AG04450 (cell line): ENCODE data around the gene MED13L. TPM values are rescaled to one million over a fixed set of nuclear protein-coding genes. Genes with fewer than 3 reads are reported as not detected.

Source experiments
- CTCF ChIA-PET: fragments of 300-600, 350-600 bp; formaldehyde crosslinking; extraction: SDS; loops from one replicate; lab custom pipeline; 2022; ENCODE audit warnings: antibody characterized with exemption, inconsistent platforms; lab: Charles Lee
- POLR2A ChIA-PET: fragments of 350-600 bp; formaldehyde crosslinking; extraction: SDS; loops from one replicate; lab custom pipeline; 2021; ENCODE audit warnings: antibody characterized with exemption, inconsistent platforms; lab: Yijun Ruan, JAX
- DNase-seq: peaks from one replicate; pipeline ENCODE4 v3.0.0-alpha.2; 2011; ENCODE audit warnings: low read depth, low spot score
- H3K27ac ChIP-seq: one replicate; pipeline ENCODE4 v1.5.1; 2012; ENCODE audit warnings: low read depth, low read length, control low read depth
- H3K27me3 ChIP-seq: one replicate; pipeline ENCODE4 v1.6.0; 2012; ENCODE audit warnings: low read length; ENCODE audit not compliant: control insufficient read depth, insufficient read depth
- H3K4me3 ChIP-seq: 2 replicates; pipeline ENCODE4 v1.5.1; 2011; ENCODE audit warnings: mild to moderate bottlenecking, low read depth, low read length, control low read depth
- H3K9me3 ChIP-seq: 2 replicates; pipeline ENCODE4 v1.5.1; 2012; ENCODE audit warnings: low read length; ENCODE audit not compliant: control insufficient read depth, insufficient read depth
- CTCF ChIP-seq: IDR thresholded peaks from 2 replicates; pipeline ENCODE4 v1.5.1; 2011; ENCODE audit warnings: low read depth, low read length, control low read depth, inconsistent platforms
- polyA plus RNA-seq: library from polyadenylated mRNA; depleted of rRNA; stranded (reverse); fragments of >200 nt; gene quantifications from 2 replicates; pipeline ENCODE4 v1.2.3, GENCODE V29; 2011

Gene MED13L
- polyA plus RNA-seq, 1 experiment: 56.2 TPM

- CTCF ChIA-PET: interaction anchor here (0.6 to 1.0 kb wide), 2 partner anchors 132 to 275 kb away, joined by 3 to 4 read pairs; no protein-coding TSS in a partner anchor
Observed at GRCh38 chr12:116274551-116275375, 2.7 kb downstream of the MED13L start.

GRCh38 chr12:116273813-116274550 lies 3.5 kb downstream of the MED13L start:
- DNase-seq: no peak
- H3K27me3 ChIP-seq: no peaks in the 10 kb centered on the region
- no peak; the same call in 1 of the 2 replicates for TF ChIP-seq CTCF
- ChIA-PET CTCF (interaction anchor here (0.6 kb wide), 1 partner anchor 131 kb away, joined by 3 read pairs; no protein-coding TSS in a partner anchor), POLR2A (interaction anchor here (0.5 kb wide), 1 partner anchor 192 kb away, joined by 3 read pairs; no protein-coding TSS in a partner anchor)
- no peaks in the 10 kb centered on the region; the same call in 1 of the 2 replicates for H3K9me3 ChIP-seq
- H3K27ac ChIP-seq: no peak overlapping the region
- H3K4me3 ChIP-seq: no peak overlapping the region

More at GRCh38 chr12:116274551-116275375, 2.7 kb downstream of the MED13L start:
- H3K9me3 ChIP-seq: no peaks in the 10 kb centered on the region; the same call in 1 of the 2 replicates
- no peak for TF ChIP-seq CTCF
- H3K27ac ChIP-seq: no peak overlapping the region
- POLR2A ChIA-PET: interaction anchor here (0.5 kb wide), 1 partner anchor 191 kb away, joined by 3 read pairs; no protein-coding TSS in a partner anchor
- no peak for DNase-seq
- H3K27me3 ChIP-seq: no peaks in the 10 kb centered on the region
- peak overlapping the region; percentile 93 for H3K4me3 ChIP-seq

- DNase-seq: no peak
- no peaks in the 10 kb centered on the region for H3K27me3 ChIP-seq
- ChIA-PET POLR2A (no interaction called here), CTCF (interaction anchor here (1.1 kb wide), 1 partner anchor 32 kb away, joined by 4 read pairs; no protein-coding TSS in a partner anchor)
- H3K9me3 ChIP-seq: no peaks in the 10 kb centered on the region; the same call in 1 of the 2 replicates
- no peak overlapping the region for H3K27ac ChIP-seq
- no peak for TF ChIP-seq CTCF
- H3K4me3 ChIP-seq: no peak overlapping the region
Observed at GRCh38 chr12:116267948-116268347, 9.5 kb downstream of the MED13L start.

GRCh38 chr12:116266631-116267349 lies 10.7 kb downstream of the MED13L start:
- no peak for TF ChIP-seq CTCF
- no peak overlapping the region for H3K4me3 ChIP-seq
- no peak overlapping the region for H3K27ac ChIP-seq
- CTCF ChIA-PET: no interaction called here
- DNase-seq: no peak
- no peaks in the 10 kb centered on the region for H3K27me3 ChIP-seq
- H3K9me3 ChIP-seq: no peaks in the 10 kb centered on the region; the same call in 1 of the 2 replicates
- POLR2A ChIA-PET: no interaction called here
